ENCODE measurements around the gene SEMA4D.

SEMA4D gene

GRCh38 chr9:89354471-89354870 lies 143.4 kb downstream of the SEMA4D start:
- Histone ChIP-seq H3K4me3 (ENCODE audit: low read depth, low read length) (no peak overlapping the region), H3K27me3 (replicated peaks) (no peaks in the 10 kb centered on the region), H3K27ac (no peak overlapping the region), H3K36me3 (replicated peaks) (peaks cover 73% of the 10 kb centered on the region)
- no peak for DNase-seq
- TF ChIP-seq, protein P1, sequence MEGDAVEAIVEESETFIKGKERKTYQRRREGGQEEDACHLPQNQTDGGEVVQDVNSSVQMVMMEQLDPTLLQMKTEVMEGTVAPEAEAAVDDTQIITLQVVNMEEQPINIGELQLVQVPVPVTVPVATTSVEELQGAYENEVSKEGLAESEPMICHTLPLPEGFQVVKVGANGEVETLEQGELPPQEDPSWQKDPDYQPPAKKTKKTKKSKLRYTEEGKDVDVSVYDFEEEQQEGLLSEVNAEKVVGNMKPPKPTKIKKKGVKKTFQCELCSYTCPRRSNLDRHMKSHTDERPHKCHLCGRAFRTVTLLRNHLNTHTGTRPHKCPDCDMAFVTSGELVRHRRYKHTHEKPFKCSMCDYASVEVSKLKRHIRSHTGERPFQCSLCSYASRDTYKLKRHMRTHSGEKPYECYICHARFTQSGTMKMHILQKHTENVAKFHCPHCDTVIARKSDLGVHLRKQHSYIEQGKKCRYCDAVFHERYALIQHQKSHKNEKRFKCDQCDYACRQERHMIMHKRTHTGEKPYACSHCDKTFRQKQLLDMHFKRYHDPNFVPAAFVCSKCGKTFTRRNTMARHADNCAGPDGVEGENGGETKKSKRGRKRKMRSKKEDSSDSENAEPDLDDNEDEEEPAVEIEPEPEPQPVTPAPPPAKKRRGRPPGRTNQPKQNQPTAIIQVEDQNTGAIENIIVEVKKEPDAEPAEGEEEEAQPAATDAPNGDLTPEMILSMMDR (IDR thresholded peaks at IDR 0.05; ENCODE audit: low read depth, low read length, missing control alignments): no peak
- in situ Hi-C loops (cut with HindIII; ENCODE audit: low pct_ligation_motif_present, low sequenced_read_pairs): no loop called here

GRCh38 chr9:89353989-89354388 lies 143.9 kb downstream of the SEMA4D start:
- DNase-seq: no peak
- no peak overlapping the region for H3K4me3 ChIP-seq (ENCODE audit: low read depth, low read length)
- no peak overlapping the region for H3K27ac ChIP-seq
- TF ChIP-seq, protein P1 (IDR thresholded peaks at IDR 0.05; ENCODE audit: low read depth, low read length, missing control alignments): peak; percentile 25
- no peaks in the 10 kb centered on the region for H3K27me3 ChIP-seq (replicated peaks)
- H3K36me3 ChIP-seq (replicated peaks): peaks cover 70% of the 10 kb centered on the region
- in situ Hi-C loops (cut with HindIII; ENCODE audit: low pct_ligation_motif_present, low sequenced_read_pairs): no loop called here

DNA sequence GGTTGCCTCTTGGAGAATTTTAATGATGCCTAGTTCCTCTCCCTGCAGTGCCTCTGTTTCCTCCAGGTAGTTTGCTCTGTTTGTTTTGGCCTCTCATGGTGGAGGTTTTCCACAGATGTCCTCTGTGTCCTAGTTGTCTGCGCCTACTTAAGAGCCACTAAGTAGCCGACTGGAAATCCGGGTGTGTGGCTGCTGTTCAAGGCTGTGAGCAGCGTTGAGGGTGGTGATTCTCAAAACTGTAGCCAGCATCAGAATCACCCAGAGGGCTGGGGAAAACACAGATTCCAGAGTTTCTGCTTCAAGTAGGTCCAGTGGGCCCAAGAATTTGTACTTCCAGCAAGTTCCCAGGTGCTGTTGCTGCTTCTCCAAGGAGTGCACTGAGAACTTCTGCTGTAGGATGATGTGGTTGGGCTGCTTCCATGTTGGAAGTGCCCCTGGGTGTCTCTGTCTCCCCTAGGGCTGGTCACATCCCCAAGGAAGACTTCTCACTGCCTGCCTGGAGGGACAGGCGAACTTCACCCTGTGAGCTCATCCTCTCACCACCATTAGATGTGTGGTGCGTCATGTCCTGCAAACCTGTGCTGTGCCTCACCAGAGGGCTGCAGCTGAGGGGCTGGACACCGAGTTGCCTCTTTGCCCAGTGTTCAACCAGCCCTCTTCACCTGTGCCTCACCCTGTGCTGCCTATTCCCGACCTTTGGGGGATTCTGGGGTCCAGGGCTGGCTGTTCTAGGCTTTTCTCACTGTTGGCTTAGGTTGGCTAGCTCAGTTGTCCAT lies 144.9 kb downstream of the SEMA4D start:
- TF ChIP-seq, protein P1 (IDR thresholded peaks at IDR 0.05; ENCODE audit: low read depth, low read length, missing control alignments): no peak
- H3K4me3 ChIP-seq (ENCODE audit: low read depth, low read length): no peak overlapping the region
- H3K36me3 ChIP-seq (replicated peaks): peaks cover 68% of the 10 kb centered on the region
- no peak for DNase-seq
- no peak overlapping the region for H3K27ac ChIP-seq
- no peaks in the 10 kb centered on the region for H3K27me3 ChIP-seq (replicated peaks)
- in situ Hi-C loops (cut with HindIII; ENCODE audit: low pct_ligation_motif_present, low sequenced_read_pairs): no loop called here

DNA sequence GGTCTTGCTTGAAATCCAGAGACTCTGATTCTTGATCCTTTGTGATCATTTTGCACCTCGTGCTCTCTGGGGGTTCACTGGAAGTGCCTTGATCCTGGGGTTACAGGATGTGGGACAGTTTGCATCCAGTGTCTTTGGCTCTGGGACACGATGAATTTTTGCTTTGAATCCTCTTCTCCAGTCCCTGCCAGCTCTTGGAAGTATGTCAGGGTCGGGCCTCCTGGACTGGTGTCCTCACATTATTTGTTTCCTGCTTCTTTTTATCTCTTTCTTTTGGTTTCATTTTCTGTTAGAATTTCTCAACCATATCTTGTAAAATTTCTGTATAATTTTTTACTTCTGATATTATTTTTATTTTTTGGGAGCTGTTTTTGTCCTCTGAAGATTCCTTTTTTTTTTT lies 145.5 kb downstream of the SEMA4D start:
- Histone ChIP-seq H3K27ac (no peak overlapping the region), H3K36me3 (replicated peaks) (peaks cover 63% of the 10 kb centered on the region), H3K4me3 (ENCODE audit: low read depth, low read length) (no peak overlapping the region), H3K27me3 (replicated peaks) (no peaks in the 10 kb centered on the region)
- TF ChIP-seq, protein P1 (IDR thresholded peaks at IDR 0.05; ENCODE audit: low read depth, low read length, missing control alignments): no peak
- in situ Hi-C loops (cut with HindIII; ENCODE audit: low pct_ligation_motif_present, low sequenced_read_pairs): no loop called here
- DNase-seq: no peak

GRCh38 chr9:89351584-89352300 lies 146.2 kb downstream of the SEMA4D start:
- in situ Hi-C loops (cut with HindIII; ENCODE audit: low pct_ligation_motif_present, low sequenced_read_pairs): no loop called here
- no peak for DNase-seq
- H3K4me3 ChIP-seq (ENCODE audit: low read depth, low read length): no peak overlapping the region
- TF ChIP-seq, protein P1 (IDR thresholded peaks at IDR 0.05; ENCODE audit: low read depth, low read length, missing control alignments): no peak
- no peak overlapping the region for H3K27ac ChIP-seq
- H3K36me3 ChIP-seq (replicated peaks): peaks cover 57% of the 10 kb centered on the region
- H3K27me3 ChIP-seq (replicated peaks): no peaks in the 10 kb centered on the region

Data from brain microvascular endothelial cell (primary cell).